Measurements from ENCODE around the gene FEM1B. TPM values are rescaled to one million over a fixed set of nuclear protein-coding genes. Genes with fewer than 3 reads are reported as not detected.
A peak's percentile ranks its signal among the peaks of the same experiment; 100 is the strongest.

The FEM1B gene
- total RNA-seq, 2 donors from 2014 or later: 46.0 to 50.0 TPM

DNA sequence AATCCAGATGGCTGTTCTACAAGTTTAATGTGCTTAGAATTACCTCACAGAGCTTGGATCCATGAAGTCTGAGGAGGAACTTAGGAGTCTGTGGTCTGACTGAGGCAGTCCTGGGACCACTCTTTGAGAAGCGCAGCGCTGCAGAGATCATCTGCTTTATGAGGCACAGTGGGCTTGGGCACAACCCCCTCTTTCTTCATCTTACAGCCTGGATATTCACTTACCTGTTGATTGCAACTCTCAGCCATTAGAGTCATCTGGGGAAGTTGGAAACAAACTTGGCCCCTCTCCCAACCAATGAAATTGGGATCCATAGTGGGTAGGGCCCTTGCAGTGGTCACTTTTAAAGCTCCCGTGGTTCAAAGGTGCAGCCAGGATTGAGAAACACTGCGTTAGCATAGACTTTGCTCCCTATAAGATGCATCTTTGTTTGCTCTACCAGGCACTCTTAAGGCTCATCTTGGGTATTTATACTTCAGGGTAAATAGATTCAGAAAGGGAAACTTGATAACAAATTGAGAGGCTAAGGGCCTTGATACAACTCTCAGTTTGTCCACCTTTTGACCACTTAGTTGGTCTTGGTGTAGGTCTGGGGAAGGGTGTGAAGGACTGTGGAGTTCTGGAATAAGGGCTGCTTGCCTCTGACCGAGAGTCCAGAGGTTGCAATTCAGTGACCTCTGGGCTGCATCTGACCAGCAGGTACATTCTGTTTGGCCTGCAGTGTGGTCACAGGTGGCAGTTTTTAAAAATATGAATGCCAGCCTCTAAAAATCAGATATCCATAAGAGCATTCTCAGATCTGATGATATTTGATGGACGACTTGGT is 22.8 kb downstream of the FEM1B start:
- Histone ChIP-seq H3K27me3 (replicated peaks; ENCODE audit: insufficient read depth) (no peaks in the 10 kb centered on the region), H3K9me3 (no peaks in the 10 kb centered on the region), H3K4me3 (no peak overlapping the region), H3K36me3 (no peaks in the 10 kb centered on the region), H3K4me1 (replicated peaks) (no peaks in the 10 kb centered on the region), H3K27ac (peak overlapping the region in 1 of 2 donors; percentile 63)
- intact Hi-C loops (cut with DNase I): loop anchor here (5.0 kb wide), 1 partner anchor 252 kb away; no protein-coding TSS in a partner anchor
- WGBS: 88% methylated on average over 6 of the region's 6 CpGs
- TF ChIP-seq, protein P1, sequence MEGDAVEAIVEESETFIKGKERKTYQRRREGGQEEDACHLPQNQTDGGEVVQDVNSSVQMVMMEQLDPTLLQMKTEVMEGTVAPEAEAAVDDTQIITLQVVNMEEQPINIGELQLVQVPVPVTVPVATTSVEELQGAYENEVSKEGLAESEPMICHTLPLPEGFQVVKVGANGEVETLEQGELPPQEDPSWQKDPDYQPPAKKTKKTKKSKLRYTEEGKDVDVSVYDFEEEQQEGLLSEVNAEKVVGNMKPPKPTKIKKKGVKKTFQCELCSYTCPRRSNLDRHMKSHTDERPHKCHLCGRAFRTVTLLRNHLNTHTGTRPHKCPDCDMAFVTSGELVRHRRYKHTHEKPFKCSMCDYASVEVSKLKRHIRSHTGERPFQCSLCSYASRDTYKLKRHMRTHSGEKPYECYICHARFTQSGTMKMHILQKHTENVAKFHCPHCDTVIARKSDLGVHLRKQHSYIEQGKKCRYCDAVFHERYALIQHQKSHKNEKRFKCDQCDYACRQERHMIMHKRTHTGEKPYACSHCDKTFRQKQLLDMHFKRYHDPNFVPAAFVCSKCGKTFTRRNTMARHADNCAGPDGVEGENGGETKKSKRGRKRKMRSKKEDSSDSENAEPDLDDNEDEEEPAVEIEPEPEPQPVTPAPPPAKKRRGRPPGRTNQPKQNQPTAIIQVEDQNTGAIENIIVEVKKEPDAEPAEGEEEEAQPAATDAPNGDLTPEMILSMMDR (IDR thresholded peaks at IDR 0.05): no peak
- no peak for TF ChIP-seq POLR2AphosphoS5 (IDR thresholded peaks at IDR 0.05)
- no peak for TF ChIP-seq POLR2A (IDR thresholded peaks at IDR 0.05)
- no peak for DNase-seq (ENCODE audit: low spot score)

DNA sequence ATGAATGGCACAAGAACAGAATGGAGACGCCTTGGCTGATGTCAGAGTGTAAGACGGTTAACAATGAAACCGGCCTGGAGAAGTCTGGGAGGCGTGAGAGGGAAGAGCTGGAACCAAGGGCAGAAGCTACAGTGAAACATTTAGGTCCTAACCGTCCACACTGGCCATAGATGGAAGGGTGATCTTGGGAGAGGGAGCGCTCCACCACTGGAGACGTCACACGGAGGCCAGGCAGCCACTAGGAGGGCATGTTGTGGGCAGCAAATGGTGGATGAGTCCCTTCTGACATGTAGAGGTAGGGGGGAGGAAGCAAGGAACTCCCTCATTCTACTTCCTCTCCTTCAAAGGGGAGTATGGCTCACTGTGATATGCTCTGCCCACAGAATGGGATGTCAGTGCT is 23.8 kb downstream of the FEM1B start:
- H3K27ac ChIP-seq: no peak overlapping the region
- no peak overlapping the region for H3K4me3 ChIP-seq
- WGBS: 92% methylated on average over 8 of the region's 8 CpGs
- no peaks in the 10 kb centered on the region for H3K27me3 ChIP-seq (replicated peaks; ENCODE audit: insufficient read depth)
- no peaks in the 10 kb centered on the region for H3K4me1 ChIP-seq (replicated peaks)
- no peaks in the 10 kb centered on the region for H3K9me3 ChIP-seq
- DNase-seq (ENCODE audit: low spot score): no peak
- intact Hi-C loops (cut with DNase I): loop anchor here (5.0 kb wide), 1 partner anchor 251 kb away; no protein-coding TSS in a partner anchor
- TF ChIP-seq, protein P1 (IDR thresholded peaks at IDR 0.05): no peak
- TF ChIP-seq POLR2A (IDR thresholded peaks at IDR 0.05): no peak
- TF ChIP-seq POLR2AphosphoS5 (IDR thresholded peaks at IDR 0.05): no peak
- H3K36me3 ChIP-seq: no peaks in the 10 kb centered on the region

DNA sequence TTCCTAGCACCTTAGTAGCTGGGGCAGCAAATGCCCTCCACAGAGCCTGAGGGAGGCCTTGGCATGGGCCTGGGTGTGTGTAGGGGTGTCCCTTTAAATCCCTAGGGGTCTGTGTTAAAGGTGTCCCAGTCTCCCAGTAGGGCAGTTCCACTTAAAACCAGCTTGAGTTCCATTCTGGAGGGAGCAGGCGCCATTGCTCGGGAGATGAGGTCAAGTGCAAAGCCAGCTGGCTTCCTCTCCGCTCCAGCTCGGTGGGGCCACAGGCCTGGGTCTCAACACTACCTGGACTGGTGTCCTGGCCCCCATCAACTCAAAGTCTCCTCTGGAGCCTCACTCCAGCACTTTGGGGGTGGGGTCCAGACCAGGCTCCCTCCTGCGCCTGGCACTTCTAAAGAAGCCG is 25.2 kb downstream of the FEM1B start:
- Histone ChIP-seq H3K4me1 (replicated peaks) (no peaks in the 10 kb centered on the region), H3K27ac (no peak overlapping the region), H3K9me3 (no peaks in the 10 kb centered on the region), H3K4me3 (no peak overlapping the region), H3K27me3 (replicated peaks; ENCODE audit: insufficient read depth) (no peaks in the 10 kb centered on the region), H3K36me3 (no peaks in the 10 kb centered on the region)
- intact Hi-C loops (cut with DNase I): loop anchor here (5.0 kb wide), 1 partner anchor 250 kb away; no protein-coding TSS in a partner anchor
- TF ChIP-seq POLR2AphosphoS5 (IDR thresholded peaks at IDR 0.05) (no peak), POLR2A (IDR thresholded peaks at IDR 0.05) (no peak)
- TF ChIP-seq, protein P1 (IDR thresholded peaks at IDR 0.05): no peak
- WGBS: 98% methylated on average over 6 of the region's 6 CpGs
- DNase-seq (ENCODE audit: low spot score): no peak

DNA sequence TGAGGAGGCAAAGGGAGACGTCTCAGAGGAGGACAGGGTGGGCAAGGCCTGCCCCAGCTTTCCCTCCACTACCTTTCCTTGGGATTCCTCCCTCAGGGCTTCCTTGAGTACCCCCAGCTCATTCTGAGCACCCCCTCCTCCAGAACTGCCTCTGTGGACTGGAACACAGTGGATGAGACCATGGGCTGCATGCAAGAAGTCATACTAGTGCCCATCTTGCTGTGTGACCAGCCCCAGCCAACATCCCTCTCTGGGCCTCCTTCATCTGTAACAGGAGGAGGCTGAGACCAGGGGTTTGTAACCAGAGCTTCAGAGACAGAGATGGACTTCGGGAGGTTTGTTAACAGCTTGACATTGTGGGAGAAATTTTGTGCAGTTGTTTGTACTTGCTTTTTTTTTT is 25.6 kb downstream of the FEM1B start:
- TF ChIP-seq, protein P1 (IDR thresholded peaks at IDR 0.05): no peak
- WGBS: 50% methylated on average over 2 of the region's 2 CpGs
- intact Hi-C loops (cut with DNase I): loop anchor here (5.0 kb wide), 1 partner anchor 249 kb away; no protein-coding TSS in a partner anchor

More for the DNA sequence above, 25.6 kb downstream of the FEM1B start:
- H3K9me3 ChIP-seq: no peaks in the 10 kb centered on the region
- DNase-seq (ENCODE audit: low spot score): no peak
- no peak overlapping the region for H3K4me3 ChIP-seq
- H3K27ac ChIP-seq: no peak overlapping the region
- no peaks in the 10 kb centered on the region for H3K27me3 ChIP-seq (replicated peaks; ENCODE audit: insufficient read depth)
- H3K4me1 ChIP-seq (replicated peaks): no peaks in the 10 kb centered on the region
- H3K36me3 ChIP-seq: no peaks in the 10 kb centered on the region

All from prostate gland (tissue), 2 donors.